GM19395 (cell line): ENCODE measurements around the gene TXN.
"Not testable (repeated sequence)": the region's sequence is repeated elsewhere in the genome, so short reads cannot be mapped to it uniquely, and the experiment has no call there.

Experiments used
- ATAC-seq: cut with Tn5 transposase; IDR thresholded peaks from one replicate; pipeline ENCODE4 v1.9.1; 2021; ENCODE audit warnings: mild to moderate bottlenecking, moderate library complexity; ENCODE audit not compliant: unreplicated experiment

The TXN gene

GRCh38 chr9:110214090-110214489 is 42.2 kb downstream of the TXN start:
- ATAC-seq = no peak

GRCh38 chr9:110213413-110214044 is 42.8 kb downstream of the TXN start:
- no peak for ATAC-seq

GRCh38 chr9:110208031-110208430 is 48.3 kb downstream of the TXN start, which contains the start of gene C9orf152:
TSS of gene C9orf152 (minus strand) at chr9:110208159. CDS start at chr9:110207579, 580 bp downstream.
- ATAC-seq = no peak

DNA sequence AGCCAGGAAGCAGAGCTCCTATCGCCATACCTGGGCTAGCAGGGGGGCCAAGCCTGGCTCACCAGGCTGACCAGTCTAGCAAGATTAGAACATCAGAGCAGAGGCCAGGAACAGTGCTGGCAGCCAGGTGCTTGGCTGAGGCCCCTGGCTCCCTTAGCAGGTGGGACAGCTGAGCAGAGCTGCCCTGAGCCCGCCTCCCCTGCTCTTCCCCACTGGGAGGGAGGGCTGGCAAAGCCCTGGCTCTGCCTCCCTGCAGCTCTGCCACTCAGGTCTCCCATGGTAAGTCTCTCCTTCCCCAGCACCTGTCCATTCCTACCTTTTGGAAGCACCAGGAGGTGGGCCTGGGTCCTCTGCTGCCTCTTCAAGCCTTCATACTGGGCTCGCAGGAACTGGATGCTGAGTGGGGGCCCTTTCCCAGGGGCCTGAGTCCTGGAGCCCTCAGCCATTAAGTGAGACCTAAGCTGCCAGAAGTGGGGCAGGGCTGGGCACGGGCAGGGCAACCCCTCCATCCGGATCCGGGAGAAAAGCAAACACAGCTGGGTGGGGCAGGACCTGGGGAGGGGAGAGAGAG is 49.2 kb downstream of the TXN start:
- no peak for ATAC-seq

GRCh38 chr9:110206389-110206788 is 49.9 kb downstream of the TXN start:
- no peak for ATAC-seq

DNA sequence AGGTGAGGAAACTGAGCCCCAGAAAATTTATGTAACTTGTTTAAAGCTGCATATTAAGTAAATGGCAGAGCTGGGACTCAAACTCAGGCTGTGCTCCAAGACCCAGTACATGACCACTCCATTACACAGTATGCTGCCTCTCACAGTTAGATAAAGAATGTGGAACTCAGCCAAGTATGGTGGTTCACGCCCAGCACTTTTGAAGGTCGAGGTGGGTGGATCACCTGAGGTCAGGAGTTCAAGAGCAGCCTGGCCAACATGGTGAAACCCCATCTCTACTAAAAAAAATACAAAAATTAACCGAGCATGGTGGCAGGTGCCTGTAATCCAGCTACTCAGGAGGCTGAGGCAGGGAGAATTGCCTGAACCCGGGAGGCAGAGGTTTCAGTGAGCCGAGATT is 50.7 kb downstream of the TXN start:
- not testable (repeated sequence) for ATAC-seq

- ATAC-seq = no peak
These were observed 54.1 kb downstream of the TXN start for GRCh38 chr9:110202232-110202631.

DNA sequence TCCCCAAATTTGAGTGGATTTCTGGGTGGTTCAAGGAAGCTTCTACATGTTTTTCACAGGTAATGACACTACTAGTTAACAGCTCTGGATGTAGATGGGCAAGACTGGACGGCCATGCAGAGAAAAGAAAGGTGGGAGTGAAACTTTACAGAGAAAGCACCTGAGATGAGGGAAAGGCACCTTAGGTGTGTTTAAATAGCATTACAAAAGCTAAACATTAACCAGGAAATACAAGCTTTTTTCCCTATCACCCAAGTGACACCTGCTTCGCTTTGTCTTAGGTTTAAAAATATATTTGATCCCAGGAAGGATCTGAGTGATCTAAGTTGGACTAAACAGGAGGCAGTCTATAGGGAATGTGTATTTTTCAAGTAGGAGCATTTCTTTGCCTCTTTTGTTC is 56.7 kb downstream of the TXN start:
- ATAC-seq = no peak

- no peak for ATAC-seq
These were observed 58.0 kb downstream of the TXN start for GRCh38 chr9:110198357-110198756.

GRCh38 chr9:110197330-110198187 is 58.7 kb downstream of the TXN start:
- no peak for ATAC-seq

DNA sequence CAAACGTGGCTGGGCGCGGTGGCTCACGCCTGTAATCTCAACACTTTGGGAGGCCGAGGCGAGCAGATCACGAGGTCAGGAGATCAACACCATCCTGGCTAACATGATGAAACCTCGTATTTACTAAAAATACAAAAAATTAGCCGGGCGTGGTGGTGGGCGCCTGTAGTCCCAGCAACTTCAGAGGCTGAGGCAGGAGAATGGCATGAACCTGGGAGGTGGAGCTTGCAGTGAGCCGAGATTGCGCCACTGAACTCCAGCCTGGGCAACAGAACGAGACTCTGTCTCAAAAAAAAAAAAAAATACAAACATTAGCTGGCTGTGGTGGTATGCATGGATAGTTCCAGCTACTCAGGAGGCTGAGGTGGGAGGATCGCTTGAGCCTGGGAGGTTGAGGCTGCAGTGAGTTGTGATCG is 60.2 kb downstream of the TXN start:
- not testable (repeated sequence) for ATAC-seq
